GM18909 (cell line): ENCODE measurements around the gene LINC01488.

Experiments
- ATAC-seq: cut with Tn5 transposase; IDR thresholded peaks from one replicate; pipeline ENCODE4 v1.9.1; 2021; ENCODE audit warnings: mild to moderate bottlenecking; ENCODE audit not compliant: unreplicated experiment, poor library complexity

LINC01488 gene

DNA sequence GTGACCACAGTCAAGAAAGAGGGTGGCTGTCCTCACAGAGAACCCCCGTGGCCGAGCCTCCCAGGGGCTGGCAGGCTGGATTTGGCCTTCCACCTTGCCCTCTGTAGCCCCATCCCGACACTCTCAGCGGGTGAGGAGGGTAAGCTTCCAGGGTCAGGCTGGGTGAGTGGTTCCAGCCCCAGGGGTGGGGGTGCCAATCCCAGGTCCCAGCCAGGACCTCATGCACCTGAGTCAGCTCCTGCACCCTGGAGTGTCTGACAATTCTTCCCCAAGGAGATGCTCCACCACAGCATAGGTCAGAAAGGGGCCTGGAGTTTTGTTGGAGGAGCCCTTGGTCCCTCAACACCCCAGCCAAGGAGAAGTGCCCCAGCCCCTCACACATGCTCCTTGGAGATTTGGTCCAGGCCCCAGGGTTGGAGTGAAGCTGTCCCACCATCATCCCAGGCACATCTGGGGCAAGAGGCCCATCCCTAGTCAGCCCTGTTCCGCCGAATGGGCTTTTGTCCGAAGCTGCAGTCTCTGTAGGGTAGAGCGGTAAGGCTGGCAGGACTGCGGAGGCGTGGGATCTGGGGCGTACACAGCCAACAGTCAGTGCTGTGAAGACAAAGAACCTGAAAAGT lies 8.4 kb downstream of the LINC01488 start:
- no peak for ATAC-seq

DNA sequence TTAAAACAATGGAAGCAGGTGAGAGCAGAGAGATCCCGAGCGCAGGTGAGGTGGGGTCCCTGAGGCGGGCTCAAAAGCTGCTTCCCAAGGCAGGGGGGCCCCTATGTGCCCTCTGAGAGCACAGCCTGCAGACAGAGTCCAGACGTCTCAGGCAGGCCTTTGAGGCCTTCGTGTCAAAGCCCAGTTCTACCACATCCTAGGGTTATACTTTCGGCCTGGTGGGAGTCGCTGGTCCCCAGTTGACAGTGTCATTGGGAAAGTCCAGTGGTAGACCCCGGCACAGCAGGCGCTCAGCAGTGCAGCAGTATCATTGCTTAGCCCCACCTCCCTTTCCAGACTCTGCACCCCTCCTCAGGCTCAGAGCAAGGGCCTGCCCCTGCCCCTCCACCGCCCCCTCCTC lies 9.1 kb downstream of the LINC01488 start:
- ATAC-seq = no peak

DNA sequence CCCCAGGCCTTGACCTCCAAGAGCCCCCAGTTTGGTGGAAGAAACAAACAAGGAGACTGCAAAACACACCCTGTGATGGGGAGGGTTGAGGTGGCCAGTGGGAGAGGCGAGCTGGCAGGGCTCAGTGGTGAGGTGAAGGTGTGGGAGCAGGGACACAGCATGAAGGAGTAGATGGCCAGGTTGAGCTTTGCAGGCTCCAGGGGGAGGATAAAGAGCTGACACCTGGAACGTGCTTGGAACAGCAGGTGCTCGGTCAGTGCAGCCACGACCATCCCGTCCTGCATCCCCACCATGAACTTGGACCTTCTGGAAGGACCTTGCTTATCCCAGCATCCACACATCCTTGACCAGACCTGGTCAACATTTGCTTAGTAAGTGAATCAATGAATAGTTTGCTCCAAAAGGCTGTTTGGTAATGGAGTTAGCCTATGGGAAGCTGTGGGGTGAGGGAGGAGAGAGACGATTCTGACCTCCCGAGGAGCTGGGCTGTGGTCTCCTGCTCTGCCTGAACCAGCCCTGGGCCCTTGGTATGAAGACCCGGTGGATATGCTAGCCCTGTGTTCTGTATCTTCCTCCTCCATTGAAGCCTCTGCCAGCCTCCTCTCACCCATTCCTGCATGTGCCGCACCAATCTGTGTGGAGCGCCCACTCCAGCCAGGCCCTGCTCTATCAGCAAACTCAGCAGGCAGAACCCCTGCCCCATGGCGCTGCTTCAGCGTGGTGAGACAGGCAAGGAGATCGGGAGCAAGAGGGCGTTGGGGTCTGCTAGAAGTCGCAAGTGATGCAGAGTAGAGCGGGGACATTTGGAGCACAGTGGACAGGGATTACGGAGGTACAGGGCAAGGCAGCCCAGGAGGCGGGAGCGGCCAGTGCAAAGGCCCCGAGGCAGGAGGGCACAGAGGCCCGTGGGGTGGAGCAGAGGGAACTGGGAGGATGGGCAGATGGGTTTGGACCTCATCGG lies 9.9 kb downstream of the LINC01488 start:
- ATAC-seq = no peak

DNA sequence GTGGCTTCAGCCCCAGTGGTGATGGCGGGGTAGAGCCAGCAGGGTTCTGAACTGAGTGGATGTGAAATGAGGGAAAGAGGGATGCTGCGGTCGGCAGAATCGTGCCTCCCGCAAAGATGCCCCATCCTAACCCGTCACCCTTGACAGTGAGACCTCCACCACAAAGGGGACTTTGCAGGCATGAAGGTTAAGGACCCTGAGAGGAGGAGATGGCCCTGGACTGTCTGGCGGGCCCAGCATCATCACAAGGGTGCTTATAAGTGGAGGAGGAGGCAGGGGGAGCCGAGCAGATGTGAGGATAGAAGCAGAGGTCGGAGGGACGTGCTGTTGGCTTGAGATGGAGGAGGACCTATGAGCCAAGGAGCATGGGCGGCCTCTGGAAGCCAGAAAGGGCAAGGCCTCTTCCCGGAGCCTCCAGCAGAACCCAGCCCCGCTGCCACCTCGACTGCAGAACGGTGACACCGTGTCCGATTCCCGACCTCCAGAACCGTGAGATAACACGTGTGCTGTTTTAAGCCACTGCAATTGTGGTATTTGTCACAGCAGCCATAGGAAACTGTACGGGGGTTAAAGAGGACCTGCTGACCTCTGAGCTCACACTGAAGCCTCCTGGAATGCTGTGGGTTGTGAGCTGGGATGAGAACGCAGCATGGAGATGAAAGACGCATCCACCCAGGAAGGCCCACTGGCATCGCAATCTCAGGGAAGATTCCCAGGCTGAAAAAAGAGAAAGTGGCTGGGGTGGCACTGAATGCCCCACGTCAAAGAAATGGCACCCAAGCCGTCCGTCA lies 10.9 kb downstream of the LINC01488 start:
- ATAC-seq = no peak

DNA sequence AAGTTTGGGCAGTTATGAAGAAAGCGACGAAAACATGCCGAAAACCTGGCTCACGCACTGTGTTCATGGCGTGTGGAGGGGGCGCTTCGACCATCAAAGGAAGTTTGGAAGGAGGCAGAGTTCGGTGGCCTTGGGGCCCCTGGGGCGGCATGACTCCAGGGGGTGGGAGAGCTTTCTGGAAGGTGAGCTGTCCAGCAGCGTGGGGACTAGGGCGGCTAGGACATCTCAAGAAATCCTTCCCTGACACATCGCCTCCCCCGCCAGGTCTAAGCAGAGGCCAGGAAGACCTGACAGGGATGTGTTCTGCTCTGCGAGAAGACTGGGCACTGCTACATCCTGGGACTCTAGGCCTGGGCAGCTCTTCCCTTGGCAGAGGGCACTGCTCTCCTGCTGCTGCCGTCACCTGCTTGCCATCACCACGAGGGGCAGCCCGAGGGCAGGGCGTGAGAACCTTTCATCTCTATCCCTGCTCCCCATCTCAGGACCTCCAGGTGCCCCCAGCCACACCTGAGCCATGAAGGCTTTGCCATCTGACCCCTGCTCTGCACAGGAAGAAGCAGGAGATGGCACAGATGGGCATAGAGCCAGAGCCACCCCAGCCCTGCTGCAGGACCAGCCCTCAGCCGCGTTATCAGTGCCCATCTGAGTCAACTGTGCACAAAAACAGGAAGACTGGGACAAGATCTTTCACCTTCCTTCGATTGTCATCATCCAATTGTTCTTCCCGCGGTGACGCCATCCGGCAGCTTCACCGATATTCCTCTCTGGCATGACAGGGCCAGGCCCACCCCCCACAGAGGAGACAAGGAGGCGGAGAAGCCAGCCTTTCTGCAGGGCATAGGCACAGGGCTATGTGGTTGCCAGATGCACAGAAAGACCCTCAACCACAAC lies 12.7 kb downstream of the LINC01488 start:
- no peak for ATAC-seq

DNA sequence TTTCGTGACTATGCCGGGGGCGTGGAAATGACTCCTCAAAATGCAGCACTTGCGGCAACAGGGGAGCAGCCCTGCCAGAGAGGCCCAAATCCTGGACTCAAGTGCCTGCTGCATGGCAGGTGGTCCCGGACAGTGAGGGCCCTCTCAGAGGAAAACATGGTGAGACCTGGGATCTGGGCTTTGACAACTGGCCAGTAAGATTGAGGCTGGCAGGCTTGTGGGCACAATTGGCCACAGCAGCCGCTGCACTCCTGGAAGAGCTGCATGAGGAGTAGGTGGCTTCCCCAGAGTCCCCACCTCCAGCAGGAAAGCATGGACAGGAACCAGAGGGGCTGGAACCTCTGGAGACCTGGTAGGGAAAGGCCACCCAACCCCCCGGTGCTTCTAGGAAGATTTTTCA lies 13.4 kb downstream of the LINC01488 start:
- no peak for ATAC-seq

DNA sequence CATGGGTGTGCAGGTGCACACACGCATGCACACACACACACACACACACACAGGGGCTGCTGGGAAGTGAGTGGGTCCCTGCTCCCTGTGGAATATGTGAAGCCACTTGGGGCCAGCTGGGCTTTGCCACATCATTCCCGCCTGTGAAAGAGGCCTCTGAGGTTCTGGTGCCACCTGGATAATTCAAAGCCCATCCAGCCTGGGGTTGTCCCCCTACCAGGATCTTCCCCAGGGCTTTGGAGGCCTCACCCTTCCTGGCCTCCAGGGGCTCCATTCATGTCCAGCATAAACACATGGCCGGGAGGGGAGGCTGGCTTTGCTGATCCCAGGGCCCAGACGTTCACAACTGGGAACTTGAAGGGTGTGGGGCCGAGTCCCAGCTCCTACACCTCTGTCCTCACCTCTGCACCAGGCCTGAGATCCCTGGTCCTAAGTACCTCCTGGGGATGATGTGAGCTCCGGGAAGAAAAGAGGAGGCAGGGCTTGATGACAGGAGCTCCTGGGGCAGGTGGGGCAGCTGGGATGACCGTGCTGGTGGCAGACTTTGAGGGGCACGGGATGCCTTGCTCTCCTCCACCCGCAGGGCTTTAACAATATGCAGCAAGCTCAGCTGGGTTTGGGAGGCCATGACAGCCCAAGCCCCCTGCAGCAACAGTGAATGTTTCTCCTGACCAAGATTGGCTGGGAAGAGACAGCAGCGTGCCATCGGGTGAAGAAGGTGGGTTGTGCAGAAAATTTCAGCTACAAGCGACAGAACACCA lies 14.2 kb downstream of the LINC01488 start:
- ATAC-seq = no peak

DNA sequence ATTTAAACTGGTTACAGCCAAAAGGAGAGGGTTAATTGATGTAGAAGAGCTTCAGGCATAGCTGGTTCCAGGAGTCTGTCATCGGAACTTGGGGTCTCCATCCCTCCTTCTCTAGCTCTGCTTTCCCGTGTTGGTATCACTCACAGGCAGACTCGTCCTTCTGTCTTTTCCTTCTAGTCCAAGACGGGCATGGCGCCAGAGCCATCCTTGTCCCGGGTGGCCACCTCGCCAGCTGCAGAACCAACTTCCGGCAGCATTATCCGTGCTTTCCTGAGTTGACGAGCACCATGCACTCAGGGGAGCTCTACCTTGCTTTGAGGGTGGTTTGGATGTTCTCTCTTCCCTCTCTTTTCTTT lies 14.7 kb downstream of the LINC01488 start:
- ATAC-seq = no peak

DNA sequence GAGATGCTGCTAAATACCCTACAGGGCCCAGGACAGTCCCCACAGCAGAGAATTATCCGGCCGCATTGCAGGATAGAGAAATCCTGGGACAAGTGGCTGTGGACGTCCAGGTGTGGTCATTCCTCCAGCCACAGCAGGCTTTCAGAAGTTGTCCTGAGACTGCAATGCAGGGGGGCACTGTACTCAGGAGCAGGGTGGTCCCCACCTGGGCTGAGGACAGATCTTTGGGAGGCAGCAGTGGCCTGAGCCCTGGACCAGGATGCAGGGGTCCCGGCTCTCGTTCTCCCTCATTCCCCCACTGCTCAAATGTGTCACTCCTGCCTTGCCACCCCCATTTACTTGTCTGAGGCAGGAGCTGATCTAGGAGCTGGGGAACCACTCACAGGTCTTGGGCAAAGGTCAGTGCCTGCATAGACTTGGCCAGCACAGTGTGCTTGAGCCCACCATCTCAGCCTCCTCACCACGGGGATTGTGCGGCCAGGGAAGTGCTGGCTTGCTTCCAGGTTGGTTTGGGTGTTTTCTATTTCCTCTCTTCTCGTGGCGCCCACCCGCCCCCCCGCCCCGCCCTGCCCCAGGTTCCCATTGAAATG lies 15.3 kb downstream of the LINC01488 start:
- ATAC-seq = no peak

DNA sequence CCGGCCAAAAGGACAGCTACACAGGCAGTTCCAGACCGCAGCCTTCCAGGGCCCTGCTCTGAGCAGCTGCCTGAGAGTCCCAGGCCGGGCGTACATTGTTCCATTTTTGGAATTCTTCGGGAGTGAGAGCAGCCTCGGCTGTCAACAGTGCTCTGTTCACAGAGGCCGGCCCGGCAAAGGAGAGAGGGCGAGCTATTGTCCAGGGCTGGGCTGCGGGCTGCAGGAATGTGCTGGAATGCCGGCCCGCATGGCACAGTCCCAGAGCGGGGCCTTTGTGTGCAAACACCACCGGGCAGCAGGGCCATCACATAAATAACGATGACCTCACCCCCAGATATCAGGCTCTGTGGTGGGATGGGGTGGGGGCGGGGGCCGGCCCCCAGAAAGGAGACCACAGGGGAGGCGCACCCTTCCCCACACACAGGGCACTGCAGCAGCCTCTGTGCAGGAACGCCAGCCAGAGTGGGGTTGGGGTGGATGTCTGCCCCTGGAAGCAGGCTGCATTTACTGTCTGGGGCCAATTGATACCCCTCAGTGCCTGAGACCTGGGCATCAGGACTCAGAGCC lies 15.8 kb downstream of the LINC01488 start:
- ATAC-seq = no peak

DNA sequence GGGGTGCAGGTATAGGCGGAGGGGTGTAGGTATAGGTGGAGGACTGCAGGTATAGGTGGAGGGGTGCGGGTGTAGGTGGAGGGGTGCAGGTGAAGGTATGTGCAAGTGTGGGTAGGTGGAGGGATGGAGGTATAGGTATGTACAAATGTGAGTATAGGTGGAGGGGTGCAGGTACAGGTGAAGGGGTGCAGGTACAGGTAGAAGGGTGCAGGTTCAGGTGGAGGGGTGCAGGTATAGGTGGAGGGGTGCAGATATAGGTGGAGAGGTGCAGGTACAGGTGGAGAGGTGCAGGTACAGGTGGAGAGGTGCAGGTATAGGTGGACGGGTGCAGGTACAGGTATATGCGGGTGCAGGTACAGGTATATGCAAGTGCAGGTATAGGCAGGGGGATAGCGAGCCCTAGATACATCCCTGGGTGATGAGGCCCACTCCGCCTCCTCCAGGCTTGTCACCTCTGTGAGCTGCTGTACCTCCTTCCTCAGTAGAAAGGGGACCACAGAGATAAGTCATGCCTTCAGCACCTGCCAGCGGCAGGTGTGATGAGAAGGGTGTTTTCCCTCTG lies 17.2 kb downstream of the LINC01488 start:
- ATAC-seq = no peak

DNA sequence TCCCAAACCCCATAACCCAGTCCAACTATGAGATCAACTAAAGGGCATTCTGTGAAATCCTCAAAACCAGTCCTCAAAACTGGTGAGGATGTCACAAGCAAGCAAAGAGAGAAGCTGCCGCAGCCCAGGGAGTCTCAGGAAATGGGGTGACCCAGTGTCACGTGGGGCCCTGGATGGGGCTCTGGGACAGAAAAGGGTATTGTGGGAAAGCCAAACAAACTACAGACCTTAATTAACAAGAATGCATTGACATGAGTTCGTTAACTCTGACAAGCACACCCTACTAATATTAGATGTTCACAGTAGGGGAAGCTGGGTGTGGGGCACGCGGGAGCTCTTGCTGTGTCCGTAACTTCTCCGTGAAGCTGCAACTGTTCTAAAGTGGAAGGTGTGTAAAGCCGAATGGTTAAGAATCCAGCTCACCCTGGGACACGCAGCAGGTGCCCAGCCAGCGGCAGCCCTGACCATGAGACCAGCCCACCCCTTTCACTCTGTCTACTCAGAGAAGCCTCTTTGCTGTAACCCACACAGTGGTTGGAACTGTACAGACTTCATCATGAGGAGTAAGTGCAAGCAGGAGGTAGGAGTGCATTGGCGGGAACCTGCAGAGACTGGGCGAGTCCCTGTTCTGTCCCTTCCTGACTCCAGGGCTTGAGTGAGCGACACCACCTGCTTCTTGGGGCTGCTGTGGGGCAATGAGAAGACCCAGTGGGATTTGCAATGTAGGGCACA lies 17.9 kb downstream of the LINC01488 start:
- no peak for ATAC-seq

DNA sequence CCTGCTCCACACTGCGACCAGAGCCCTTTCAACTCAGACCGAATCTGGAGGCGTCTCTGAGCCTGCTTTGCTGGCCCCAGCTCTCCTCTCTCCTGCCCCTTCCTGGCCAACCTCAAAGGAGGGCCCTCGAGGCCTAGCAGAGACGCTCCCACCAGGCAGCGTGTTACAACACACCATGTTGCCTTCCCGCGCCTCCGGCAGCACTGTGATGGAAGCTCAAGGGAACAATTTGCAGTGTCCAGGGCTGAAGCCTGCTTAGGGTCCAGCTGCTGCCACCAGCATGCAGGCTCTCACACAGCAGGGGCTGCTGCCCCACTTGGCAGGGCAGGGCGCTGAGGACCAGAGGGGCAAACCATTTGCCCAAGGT lies 18.4 kb downstream of the LINC01488 start:
- no peak for ATAC-seq

DNA sequence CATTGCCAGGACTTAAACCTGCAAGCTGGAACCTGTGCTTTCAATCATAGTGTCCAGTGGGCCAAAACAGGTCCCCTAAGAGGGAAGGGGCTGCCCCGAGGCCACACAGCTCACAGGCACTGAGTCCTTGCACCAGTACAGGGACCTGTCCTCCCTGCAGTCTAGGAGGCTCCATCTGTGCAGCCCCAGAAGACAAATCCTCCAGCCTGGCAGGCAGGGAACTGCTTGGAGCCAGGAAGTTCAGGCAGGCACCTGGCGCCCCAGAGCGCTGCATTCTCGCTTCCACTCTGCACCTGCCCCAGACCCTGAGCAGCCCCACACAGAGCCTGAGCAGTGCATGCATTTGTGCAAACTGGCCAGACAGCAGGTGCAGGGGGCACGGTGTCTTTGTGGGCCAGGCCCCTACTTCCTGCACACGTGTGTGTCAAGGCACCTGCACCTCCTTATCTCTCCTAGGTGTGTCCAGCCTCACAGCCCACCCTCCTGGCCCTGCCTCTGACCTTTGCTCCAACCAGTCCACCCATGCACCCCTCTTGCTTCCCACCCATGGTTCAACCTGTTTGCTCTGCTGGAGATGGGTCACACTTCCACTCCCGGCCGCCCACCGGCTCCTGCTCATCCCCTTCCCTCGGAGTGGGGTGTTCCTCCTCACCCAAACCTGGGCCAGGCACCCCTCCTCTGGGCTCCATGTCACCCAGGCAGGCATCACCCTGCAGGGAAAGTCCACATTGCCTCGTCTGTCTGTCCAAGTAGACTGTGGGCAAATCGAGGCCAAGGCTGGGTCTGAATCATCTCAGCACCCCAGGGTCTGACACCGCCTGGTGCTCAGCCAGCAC lies 19.0 kb downstream of the LINC01488 start:
- ATAC-seq = no peak

DNA sequence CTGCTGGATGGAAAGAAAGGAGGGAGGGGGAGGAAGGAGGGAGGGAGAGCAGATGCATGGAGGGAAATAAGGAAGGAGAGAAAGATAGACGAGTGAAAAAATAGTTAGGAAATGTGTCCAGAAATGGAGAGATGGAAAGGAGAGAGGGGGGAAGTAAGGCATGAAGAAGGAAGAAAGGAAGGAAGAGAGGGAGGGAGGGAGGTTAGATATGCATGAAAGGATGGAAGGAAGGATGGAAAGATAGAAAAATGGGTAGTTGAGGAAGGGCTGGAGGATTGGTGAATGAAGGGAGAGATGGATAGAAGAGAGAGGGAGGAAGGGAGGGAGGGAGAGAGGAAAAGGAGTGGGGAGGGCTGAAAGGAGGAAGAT lies 19.6 kb downstream of the LINC01488 start:
- no peak for ATAC-seq

DNA sequence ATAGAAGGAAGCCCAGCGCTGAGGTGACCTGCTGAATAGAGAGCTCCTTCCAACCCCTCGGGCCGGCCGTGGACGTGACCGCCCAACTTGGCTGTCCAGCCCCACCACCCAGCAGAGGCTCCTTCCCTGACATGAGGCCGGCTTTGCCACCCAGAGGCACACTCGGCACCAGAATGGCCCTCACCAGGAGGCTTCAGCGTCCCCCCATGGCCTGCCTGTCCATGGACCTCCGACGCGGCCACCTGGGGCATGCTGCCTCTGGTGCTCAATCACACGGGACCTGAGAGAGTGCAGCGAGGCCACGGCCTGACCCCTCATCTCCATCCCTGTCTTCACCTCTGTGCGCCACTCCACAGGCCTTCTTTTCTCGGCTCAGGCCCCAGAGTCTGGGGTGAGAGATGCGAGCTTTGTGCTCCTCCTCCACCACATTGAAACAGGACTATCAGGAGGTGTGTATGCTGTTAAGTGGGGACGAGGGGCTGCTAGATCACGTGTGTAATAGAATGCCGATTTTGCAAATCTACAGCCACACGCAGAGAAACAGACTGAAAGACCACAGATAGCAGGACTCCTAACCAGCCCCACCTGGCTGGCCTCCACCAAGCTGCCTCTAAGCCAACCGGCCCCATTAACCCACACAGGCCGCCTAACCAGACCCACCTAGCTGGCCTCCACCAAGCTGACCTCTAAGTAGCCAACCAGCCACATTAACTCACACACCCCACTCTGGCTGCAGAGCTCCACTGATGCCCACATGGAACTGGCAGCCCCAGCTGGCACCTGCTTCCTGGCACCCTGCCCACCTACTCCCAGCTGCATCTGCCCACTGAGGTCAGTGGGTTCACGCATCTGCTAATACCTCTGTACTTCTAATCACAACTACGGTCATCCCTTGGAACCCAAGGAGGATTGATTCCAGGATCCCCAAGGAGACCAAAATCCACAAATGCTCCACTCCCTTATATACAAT lies 20.7 kb downstream of the LINC01488 start:
- no peak for ATAC-seq
